ENCODE data around the gene MRPL28. TPM values are rescaled to one million over a fixed set of nuclear protein-coding genes. Genes with fewer than 3 reads are reported as not detected.
A peak's percentile ranks its signal among the peaks of the same experiment; 100 is the strongest.

Gene MRPL28
- total RNA-seq, 2 donors from 2014 or later, result 137 to 138 TPM

DNA sequence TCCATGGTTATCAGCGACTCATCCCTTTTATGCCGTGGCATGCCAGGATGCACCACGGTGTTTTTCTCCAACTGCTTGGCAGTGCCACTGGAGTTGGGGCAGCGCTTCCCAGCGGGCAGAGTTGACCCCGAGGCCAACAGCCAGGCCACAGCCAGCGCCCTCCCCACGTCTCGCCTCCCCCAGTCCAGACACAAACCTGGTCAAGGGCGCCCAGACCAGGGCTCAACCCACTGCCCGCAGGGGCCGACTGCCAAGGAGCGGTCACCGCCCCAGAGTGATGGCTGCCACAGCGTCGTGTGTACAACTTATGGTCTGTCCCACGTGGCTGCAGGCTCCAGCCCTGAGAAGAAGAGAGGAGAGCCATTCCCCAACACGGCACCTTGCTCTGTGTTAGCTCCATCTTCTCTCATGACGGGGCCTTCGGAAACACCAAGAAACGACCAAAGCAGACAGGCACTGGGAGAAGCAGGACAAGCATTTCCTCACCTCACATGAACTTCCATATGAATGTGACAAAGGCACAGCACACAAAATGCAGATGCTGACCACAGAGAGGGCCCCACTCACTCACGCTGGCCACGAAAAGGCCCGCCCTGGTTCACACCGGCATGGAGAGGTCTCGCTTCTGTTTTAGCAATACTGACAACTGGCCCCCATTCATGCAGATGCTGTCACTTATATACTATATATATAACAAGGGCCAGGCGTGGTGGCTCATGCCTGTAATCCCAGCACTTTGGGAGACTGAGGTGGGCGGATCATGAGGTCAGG, 44.8 kb downstream of the MRPL28 start:
- no peaks in the 10 kb centered on the region for H3K4me1 ChIP-seq (ENCODE audit: control insufficient read depth, insufficient read depth, low read length)
- Mint-ChIP-seq H3K27ac (peak overlapping the region; percentile 52), H3K9me3 (no peaks in the 10 kb centered on the region), H3K36me3 (ENCODE audit: low read depth) (peaks cover 7% of the 10 kb centered on the region), H3K27me3 (ENCODE audit: insufficient read depth) (no peaks in the 10 kb centered on the region), H3K4me1 (peaks cover 16% of the 10 kb centered on the region), H3K4me3 (no peak overlapping the region)
- H3K4me3 ChIP-seq (ENCODE audit: low read length), result no peak overlapping the region
- H3K27me3 ChIP-seq (ENCODE audit: control insufficient read depth, insufficient read depth, low read length, poor library complexity, severe bottlenecking), result no peaks in the 10 kb centered on the region
- TF ChIP-seq, protein P1, sequence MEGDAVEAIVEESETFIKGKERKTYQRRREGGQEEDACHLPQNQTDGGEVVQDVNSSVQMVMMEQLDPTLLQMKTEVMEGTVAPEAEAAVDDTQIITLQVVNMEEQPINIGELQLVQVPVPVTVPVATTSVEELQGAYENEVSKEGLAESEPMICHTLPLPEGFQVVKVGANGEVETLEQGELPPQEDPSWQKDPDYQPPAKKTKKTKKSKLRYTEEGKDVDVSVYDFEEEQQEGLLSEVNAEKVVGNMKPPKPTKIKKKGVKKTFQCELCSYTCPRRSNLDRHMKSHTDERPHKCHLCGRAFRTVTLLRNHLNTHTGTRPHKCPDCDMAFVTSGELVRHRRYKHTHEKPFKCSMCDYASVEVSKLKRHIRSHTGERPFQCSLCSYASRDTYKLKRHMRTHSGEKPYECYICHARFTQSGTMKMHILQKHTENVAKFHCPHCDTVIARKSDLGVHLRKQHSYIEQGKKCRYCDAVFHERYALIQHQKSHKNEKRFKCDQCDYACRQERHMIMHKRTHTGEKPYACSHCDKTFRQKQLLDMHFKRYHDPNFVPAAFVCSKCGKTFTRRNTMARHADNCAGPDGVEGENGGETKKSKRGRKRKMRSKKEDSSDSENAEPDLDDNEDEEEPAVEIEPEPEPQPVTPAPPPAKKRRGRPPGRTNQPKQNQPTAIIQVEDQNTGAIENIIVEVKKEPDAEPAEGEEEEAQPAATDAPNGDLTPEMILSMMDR (conservative IDR thresholded peaks at IDR 0.05), result no peak
- H3K9me3 ChIP-seq (ENCODE audit: control insufficient read depth, low read length), result no peaks in the 10 kb centered on the region
- no peak for DNase-seq
- no peak overlapping the region for H3K9ac ChIP-seq (ENCODE audit: extremely low read depth, low read length, poor library complexity, severe bottlenecking)
- 94 to 97% methylated on average over 22 to 28 of the region's 28 CpGs for WGBS, 2 experiments (ENCODE audit: insufficient coverage in 1 of 2, insufficient read length in 1 of 2)
- H3K36me3 ChIP-seq (ENCODE audit: control insufficient read depth, insufficient read depth, low read length), result peaks cover 5% of the 10 kb centered on the region
- H3K27ac ChIP-seq (ENCODE audit: low read depth, low read length), result no peak overlapping the region

DNA sequence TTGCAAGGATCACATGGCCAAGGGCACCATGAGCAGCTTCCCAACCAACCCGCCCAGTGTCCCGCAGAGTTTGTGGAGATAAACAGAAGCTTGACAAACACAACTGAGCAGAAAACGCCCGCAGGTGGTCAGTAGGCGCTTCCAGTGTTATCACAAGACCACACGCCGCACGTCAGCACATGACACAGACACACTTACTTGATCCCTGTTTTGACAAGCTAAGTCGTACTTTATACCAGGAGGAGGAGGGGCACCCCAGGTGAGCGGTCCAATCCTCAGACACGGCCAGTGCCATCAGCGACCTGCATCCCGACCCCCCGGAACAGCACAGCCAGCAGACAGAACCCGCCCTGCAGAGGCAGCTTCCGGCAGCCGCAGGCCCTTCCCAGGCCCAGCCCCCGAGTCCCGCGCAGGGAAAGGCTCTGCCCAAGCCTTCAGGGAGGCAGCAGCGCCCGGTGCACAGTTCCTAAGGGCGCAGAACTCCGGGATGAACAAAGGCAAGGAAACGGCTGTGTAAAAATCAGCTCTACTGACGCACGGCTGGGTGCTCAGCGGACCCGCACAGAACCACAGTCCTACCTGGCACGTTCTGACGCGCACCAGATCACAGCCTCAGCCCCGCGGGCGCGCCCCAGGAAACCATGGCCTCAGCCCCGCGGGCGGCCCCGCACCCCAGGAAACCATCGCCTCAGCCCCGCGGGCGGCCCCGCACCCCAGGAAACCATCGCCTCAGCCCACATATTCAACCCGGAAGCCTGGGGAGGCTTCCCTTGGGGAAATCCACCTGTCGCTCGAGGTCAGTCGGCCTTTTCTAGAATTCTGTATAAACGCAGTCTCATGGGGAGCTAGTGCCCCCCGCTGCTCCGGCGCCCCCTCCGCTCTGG, 45.6 kb downstream of the MRPL28 start:
- H3K27ac Mint-ChIP-seq, result peak overlapping the region; percentile 69
- Histone ChIP-seq H3K27ac (ENCODE audit: low read depth, low read length) (no peak overlapping the region), H3K9ac (ENCODE audit: extremely low read depth, low read length, poor library complexity, severe bottlenecking) (no peak overlapping the region), H3K27me3 (ENCODE audit: control insufficient read depth, insufficient read depth, low read length, poor library complexity, severe bottlenecking) (no peaks in the 10 kb centered on the region), H3K9me3 (ENCODE audit: control insufficient read depth, low read length) (no peaks in the 10 kb centered on the region), H3K4me1 (ENCODE audit: control insufficient read depth, insufficient read depth, low read length) (no peaks in the 10 kb centered on the region), H3K4me3 (ENCODE audit: low read length) (no peak overlapping the region), H3K36me3 (ENCODE audit: control insufficient read depth, insufficient read depth, low read length) (peaks cover 7% of the 10 kb centered on the region)
- peaks cover 9% of the 10 kb centered on the region for H3K36me3 Mint-ChIP-seq (ENCODE audit: low read depth)
- H3K27me3 Mint-ChIP-seq (ENCODE audit: insufficient read depth), result no peaks in the 10 kb centered on the region
- H3K4me3 Mint-ChIP-seq, result no peak overlapping the region
- DNase-seq, result no peak
- H3K9me3 Mint-ChIP-seq, result no peaks in the 10 kb centered on the region
- H3K4me1 Mint-ChIP-seq, result peaks cover 16% of the 10 kb centered on the region
- TF ChIP-seq, protein P1 (conservative IDR thresholded peaks at IDR 0.05), result no peak
- WGBS, 2 experiments (ENCODE audit: insufficient coverage in 1 of 2, insufficient read length in 1 of 2), result 90 to 92% methylated on average over 38 to 55 of the region's 55 CpGs

DNA sequence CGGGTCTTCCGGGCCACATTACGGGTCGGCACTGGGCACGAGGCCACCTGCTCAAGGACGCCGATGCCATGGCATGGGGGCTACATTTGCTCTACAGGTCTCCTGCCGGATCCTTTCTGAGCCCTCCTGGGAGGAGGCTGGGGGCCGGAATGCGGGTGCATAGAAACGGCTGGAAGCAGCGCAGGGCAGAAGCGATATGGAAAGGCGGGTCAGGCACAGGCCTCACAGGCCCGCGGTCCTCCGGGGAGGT, 46.2 kb downstream of the MRPL28 start:
- TF ChIP-seq, protein P1 (conservative IDR thresholded peaks at IDR 0.05), result peak; percentile 0
- H3K27ac Mint-ChIP-seq, result peak overlapping the region; percentile 69

More for the DNA sequence above, 46.2 kb downstream of the MRPL28 start:
- Histone ChIP-seq H3K9me3 (ENCODE audit: control insufficient read depth, low read length) (no peaks in the 10 kb centered on the region), H3K27me3 (ENCODE audit: control insufficient read depth, insufficient read depth, low read length, poor library complexity, severe bottlenecking) (no peaks in the 10 kb centered on the region), H3K9ac (ENCODE audit: extremely low read depth, low read length, poor library complexity, severe bottlenecking) (no peak overlapping the region), H3K36me3 (ENCODE audit: control insufficient read depth, insufficient read depth, low read length) (peaks cover 13% of the 10 kb centered on the region), H3K4me3 (ENCODE audit: low read length) (no peak overlapping the region), H3K4me1 (ENCODE audit: control insufficient read depth, insufficient read depth, low read length) (no peaks in the 10 kb centered on the region), H3K27ac (ENCODE audit: low read depth, low read length) (no peak overlapping the region)
- no peaks in the 10 kb centered on the region for H3K27me3 Mint-ChIP-seq (ENCODE audit: insufficient read depth)
- no peak overlapping the region for H3K4me3 Mint-ChIP-seq
- WGBS, 2 experiments (ENCODE audit: insufficient coverage in 1 of 2, insufficient read length in 1 of 2), result 89 to 92% methylated on average over 12 to 17 of the region's 17 CpGs
- H3K9me3 Mint-ChIP-seq, result no peaks in the 10 kb centered on the region
- H3K4me1 Mint-ChIP-seq, result peaks cover 17% of the 10 kb centered on the region
- no peak for DNase-seq
- H3K36me3 Mint-ChIP-seq (ENCODE audit: low read depth), result peaks cover 12% of the 10 kb centered on the region

Data from endodermal cell (in vitro differentiated cells).